ENCODE measurements around the gene ABCF3.

Gene ABCF3

DNA sequence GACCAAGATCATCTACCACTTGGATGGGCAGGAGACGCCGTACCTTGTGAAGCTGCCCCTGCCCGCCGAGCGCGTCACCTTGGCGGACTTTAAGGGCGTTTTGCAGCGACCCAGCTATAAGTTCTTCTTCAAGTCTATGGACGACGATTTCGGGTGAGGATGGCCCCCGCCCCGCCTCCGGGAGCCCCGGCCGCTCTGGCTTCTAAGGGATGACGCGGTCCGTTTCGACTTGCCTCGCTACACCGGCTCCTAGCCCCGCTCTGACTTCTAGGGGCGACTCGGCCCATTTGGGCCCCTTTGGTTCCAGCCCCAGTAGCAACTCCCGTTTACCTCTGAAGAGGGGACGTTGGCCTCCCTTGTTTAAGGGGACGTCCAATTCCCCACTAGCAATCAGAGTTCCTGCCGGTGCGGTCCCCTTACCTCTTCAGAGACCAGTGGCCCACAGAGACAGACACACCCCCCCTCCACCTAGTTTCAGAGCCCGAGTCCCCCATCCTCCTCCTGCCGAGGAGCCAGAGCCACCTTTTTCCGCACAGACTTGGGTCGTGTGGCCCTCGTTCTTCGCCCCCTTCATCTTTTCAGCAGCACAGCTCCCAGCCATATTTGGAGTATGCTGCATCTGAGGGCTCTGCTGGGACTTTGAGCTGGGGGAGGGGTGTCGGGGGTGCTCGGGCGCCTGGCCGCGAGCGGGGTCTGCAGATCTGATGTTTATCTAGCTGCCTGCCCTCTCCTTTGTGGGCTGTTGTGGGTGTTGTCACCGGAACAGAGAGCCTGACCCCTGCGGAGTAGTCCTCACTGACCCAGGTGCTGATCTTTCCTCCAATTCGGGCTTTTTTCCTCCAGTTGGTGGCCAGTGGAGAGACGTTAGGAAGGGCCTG, 30.1 kb upstream of the ABCF3 start (continued):
- TF ChIP-seq, protein P1, sequence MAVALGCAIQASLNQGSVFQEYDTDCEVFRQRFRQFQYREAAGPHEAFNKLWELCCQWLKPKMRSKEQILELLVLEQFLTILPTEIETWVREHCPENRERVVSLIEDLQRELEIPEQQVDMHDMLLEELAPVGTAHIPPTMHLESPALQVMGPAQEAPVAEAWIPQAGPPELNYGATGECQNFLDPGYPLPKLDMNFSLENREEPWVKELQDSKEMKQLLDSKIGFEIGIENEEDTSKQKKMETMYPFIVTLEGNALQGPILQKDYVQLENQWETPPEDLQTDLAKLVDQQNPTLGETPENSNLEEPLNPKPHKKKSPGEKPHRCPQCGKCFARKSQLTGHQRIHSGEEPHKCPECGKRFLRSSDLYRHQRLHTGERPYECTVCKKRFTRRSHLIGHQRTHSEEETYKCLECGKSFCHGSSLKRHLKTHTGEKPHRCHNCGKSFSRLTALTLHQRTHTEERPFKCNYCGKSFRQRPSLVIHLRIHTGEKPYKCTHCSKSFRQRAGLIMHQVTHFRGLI (tag by site-specific recombination; IDR thresholded peaks at IDR 0.05), result no peak
- TF ChIP-seq ZSCAN23 (tag by site-specific recombination; IDR thresholded peaks at IDR 0.05) (no peak), ZNF792 (tag by site-specific recombination; IDR thresholded peaks at IDR 0.05) (no peak), ZNF664 (tag by site-specific recombination; IDR thresholded peaks at IDR 0.05) (no peak), ZNF19 (tag by site-specific recombination; IDR thresholded peaks at IDR 0.05; ENCODE audit: low read depth) (no peak), ZNF670 (tag by site-specific recombination; IDR thresholded peaks at IDR 0.05; ENCODE audit: low read depth) (no peak), ZNF549 (tag by site-specific recombination; IDR thresholded peaks at IDR 0.05) (no peak), KLF10 (tag by site-specific recombination; IDR thresholded peaks at IDR 0.05) (0 out of 2 replicates have a peak, but pooled peaks have one; percentile 18), KLF9 (tag by site-specific recombination; IDR thresholded peaks at IDR 0.05; ENCODE audit: low read depth) (peak; percentile 79), ZNF223 (tag by site-specific recombination; IDR thresholded peaks at IDR 0.05) (no peak), ZBTB48 (tag by site-specific recombination; IDR thresholded peaks at IDR 0.05) (0 out of 2 replicates have a peak, but pooled peaks have one; percentile 32)
- TF ChIP-seq, protein P2, sequence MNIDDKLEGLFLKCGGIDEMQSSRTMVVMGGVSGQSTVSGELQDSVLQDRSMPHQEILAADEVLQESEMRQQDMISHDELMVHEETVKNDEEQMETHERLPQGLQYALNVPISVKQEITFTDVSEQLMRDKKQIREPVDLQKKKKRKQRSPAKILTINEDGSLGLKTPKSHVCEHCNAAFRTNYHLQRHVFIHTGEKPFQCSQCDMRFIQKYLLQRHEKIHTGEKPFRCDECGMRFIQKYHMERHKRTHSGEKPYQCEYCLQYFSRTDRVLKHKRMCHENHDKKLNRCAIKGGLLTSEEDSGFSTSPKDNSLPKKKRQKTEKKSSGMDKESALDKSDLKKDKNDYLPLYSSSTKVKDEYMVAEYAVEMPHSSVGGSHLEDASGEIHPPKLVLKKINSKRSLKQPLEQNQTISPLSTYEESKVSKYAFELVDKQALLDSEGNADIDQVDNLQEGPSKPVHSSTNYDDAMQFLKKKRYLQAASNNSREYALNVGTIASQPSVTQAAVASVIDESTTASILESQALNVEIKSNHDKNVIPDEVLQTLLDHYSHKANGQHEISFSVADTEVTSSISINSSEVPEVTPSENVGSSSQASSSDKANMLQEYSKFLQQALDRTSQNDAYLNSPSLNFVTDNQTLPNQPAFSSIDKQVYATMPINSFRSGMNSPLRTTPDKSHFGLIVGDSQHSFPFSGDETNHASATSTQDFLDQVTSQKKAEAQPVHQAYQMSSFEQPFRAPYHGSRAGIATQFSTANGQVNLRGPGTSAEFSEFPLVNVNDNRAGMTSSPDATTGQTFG (tag by site-specific recombination; IDR thresholded peaks at IDR 0.05; ENCODE audit: borderline replicate concordance), result no peak
- TF ChIP-seq, protein P3, sequence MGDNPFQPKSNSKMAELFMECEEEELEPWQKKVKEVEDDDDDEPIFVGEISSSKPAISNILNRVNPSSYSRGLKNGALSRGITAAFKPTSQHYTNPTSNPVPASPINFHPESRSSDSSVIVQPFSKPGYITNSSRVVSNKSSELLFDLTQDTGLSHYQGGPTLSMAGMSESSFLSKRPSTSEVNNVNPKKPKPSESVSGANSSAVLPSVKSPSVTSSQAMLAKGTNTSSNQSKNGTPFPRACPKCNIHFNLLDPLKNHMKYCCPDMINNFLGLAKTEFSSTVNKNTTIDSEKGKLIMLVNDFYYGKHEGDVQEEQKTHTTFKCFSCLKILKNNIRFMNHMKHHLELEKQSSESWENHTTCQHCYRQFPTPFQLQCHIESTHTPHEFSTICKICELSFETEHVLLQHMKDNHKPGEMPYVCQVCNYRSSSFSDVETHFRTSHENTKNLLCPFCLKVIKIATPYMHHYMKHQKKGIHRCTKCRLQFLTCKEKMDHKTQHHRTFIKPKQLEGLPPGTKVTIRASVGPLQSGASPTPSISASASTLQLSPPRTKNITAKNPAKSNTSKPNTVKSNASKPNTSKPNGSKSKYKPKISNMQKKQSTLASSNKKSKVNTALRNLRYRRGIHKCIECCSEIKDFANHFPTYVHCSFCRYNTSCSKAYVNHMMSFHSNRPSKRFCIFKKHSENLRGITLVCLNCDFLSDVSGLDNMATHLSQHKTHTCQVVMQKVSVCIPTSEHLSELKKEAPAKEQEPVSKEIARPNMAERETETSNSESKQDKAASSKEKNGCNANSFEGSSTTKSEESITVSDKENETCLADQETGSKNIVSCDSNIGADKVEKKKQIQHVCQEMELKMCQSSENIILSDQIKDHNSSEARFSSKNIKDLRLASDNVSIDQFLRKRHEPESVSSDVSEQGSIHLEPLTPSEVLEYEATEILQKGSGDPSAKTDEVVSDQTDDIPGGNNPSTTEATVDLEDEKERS (tag by site-specific recombination; IDR thresholded peaks at IDR 0.05), result no peak

DNA sequence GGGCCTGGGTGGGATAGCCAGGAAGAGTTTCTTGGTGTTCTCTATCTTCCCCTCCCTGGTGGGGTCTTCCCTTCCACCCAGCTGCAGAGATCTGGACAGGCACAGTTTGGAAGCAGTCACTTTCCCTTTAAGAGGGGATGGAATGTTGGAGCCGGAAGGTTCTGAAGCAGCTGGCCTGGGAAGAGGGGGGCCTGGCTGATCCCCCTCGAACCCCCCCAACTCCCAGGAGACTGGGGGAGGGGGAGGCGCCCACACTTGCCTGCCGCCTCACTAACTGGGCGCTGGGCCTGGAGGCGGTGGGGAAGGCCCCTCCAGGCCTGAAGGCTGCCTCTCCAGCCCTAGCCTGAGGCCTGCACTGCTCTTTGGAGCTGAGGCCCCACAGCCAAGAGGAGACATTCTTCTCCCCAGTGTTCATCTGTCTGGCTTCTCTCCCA, 29.5 kb upstream of the ABCF3 start:
- H3K36me3 ChIP-seq (ENCODE audit: control insufficient read depth in 2 of 2, insufficient read depth in 1 of 2, low read length in 2 of 2), result peaks cover 0 to 11% of the 10 kb centered on the region in 2 experiments; a peak in 2 of 3 replicates
- H3K4me1 ChIP-seq (ENCODE audit: control insufficient read depth, insufficient read depth, low read length), result no peaks in the 10 kb centered on the region
- H3K4me3 ChIP-seq (ENCODE audit: low read depth, low read length), result peak overlapping the region; percentile 82
- peak overlapping the region; percentile 95 for H3K27ac ChIP-seq (ENCODE audit: extremely low read depth, low read depth, low read length)
- H3K9me3 ChIP-seq (ENCODE audit: control insufficient read depth, insufficient read depth, low read depth, low read length), result no peaks in the 10 kb centered on the region
- ChIA-PET POLR2A (interaction anchor here (1.5 to 2.0 kb wide), 5 partner anchors 13 to 28 kb away, joined by 3 to 11 read pairs (median 9); partner anchors contain the start of genes ABCF3 and EIF2B5), CTCF (interaction anchor here (0.6 to 1.6 kb wide), 4 partner anchors 30 to 272 kb away, joined by 3 read pairs; partner anchors contain the start of gene PARL)
- TF ChIP-seq ZNF792 (tag by site-specific recombination; IDR thresholded peaks at IDR 0.05) (no peak), KLF16 (tag by site-specific recombination; IDR thresholded peaks at IDR 0.05) (no peak), KLF9 (tag by site-specific recombination; IDR thresholded peaks at IDR 0.05; ENCODE audit: low read depth) (no peak), SP3 (tag by site-specific recombination; IDR thresholded peaks at IDR 0.05) (no peak), ZNF114 (tag by site-specific recombination; IDR thresholded peaks at IDR 0.05) (no peak), ZNF558 (tag by site-specific recombination; IDR thresholded peaks at IDR 0.05) (no peak), ZNF335 (tag by site-specific recombination; conservative IDR thresholded peaks at IDR 0.05) (peak; percentile 82), EGR2 (tag by site-specific recombination; IDR thresholded peaks at IDR 0.05; ENCODE audit: low read depth) (peak; percentile 15; the same call in 1 of the 2 replicates), ZIC2 (tag by site-specific recombination; IDR thresholded peaks at IDR 0.05) (no peak), GLIS2 (tag by site-specific recombination; IDR thresholded peaks at IDR 0.05) (peak; percentile 58), ZBTB7A (tag by site-specific recombination; IDR thresholded peaks at IDR 0.05; ENCODE audit: low read depth) (no peak), ZEB2 (tag by site-specific recombination; IDR thresholded peaks at IDR 0.05) (no peak)
- TF ChIP-seq, protein P4, sequence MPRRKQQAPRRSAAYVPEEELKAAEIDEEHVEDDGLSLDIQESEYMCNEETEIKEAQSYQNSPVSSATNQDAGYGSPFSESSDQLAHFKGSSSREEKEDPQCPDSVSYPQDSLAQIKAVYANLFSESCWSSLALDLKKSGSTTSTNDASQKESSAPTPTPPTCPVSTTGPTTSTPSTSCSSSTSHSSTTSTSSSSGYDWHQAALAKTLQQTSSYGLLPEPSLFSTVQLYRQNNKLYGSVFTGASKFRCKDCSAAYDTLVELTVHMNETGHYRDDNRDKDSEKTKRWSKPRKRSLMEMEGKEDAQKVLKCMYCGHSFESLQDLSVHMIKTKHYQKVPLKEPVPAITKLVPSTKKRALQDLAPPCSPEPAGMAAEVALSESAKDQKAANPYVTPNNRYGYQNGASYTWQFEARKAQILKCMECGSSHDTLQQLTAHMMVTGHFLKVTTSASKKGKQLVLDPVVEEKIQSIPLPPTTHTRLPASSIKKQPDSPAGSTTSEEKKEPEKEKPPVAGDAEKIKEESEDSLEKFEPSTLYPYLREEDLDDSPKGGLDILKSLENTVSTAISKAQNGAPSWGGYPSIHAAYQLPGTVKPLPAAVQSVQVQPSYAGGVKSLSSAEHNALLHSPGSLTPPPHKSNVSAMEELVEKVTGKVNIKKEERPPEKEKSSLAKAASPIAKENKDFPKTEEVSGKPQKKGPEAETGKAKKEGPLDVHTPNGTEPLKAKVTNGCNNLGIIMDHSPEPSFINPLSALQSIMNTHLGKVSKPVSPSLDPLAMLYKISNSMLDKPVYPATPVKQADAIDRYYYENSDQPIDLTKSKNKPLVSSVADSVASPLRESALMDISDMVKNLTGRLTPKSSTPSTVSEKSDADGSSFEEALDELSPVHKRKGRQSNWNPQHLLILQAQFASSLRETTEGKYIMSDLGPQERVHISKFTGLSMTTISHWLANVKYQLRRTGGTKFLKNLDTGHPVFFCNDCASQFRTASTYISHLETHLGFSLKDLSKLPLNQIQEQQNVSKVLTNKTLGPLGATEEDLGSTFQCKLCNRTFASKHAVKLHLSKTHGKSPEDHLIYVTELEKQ (tag by site-specific recombination; IDR thresholded peaks at IDR 0.05; ENCODE audit: borderline replicate concordance), result no peak
